Stimulated activated naive CD8-positive, alpha-beta T cell treated with anti-CD3 and anti-CD28 coated beads, Interleukin-15, Interleukin-2, amounts not matched to agents 100 ng/mL and 50 ng/mL, for 24 hours (primary cell): Measurements from ENCODE around the gene TMEM247.
"Not testable (repeated sequence)": the region's sequence is repeated elsewhere in the genome, so short reads cannot be mapped to it uniquely, and the experiment has no call there.

ENCODE experiments used
- H3K27ac Mint-ChIP-seq: one replicate; pipeline ENCODE4 v1.8.0; 2021; ENCODE audit warnings: mild to moderate bottlenecking, mixed read lengths
- H3K27me3 Mint-ChIP-seq: one replicate; pipeline ENCODE4 v1.8.0; 2021; ENCODE audit warnings: mixed read lengths
- H3K36me3 Mint-ChIP-seq: one replicate; pipeline ENCODE4 v1.8.0; 2021; ENCODE audit warnings: low read depth, mixed read lengths
- H3K4me1 Mint-ChIP-seq: one replicate; pipeline ENCODE4 v1.8.0; 2021; ENCODE audit warnings: low read depth, mixed read lengths
- H3K4me3 Mint-ChIP-seq: one replicate; pipeline ENCODE4 v1.8.0; 2021; ENCODE audit warnings: mild to moderate bottlenecking, mixed read lengths
- H3K9me3 Mint-ChIP-seq: one replicate; pipeline ENCODE4 v1.8.0; 2021; ENCODE audit warnings: mixed read lengths

The TMEM247 gene

GRCh38 chr2:46471019-46471583, 8.3 kb upstream of the TMEM247 start:
- no peak overlapping the region for H3K27ac Mint-ChIP-seq
- H3K9me3 Mint-ChIP-seq, result no peaks in the 10 kb centered on the region
- H3K27me3 Mint-ChIP-seq, result no peaks in the 10 kb centered on the region
- no peak overlapping the region for H3K4me3 Mint-ChIP-seq
- H3K36me3 Mint-ChIP-seq, result no peaks in the 10 kb centered on the region
- H3K4me1 Mint-ChIP-seq, result no peaks in the 10 kb centered on the region

- H3K9me3 Mint-ChIP-seq, result peaks cover 4% of the 10 kb centered on the region
- no peaks in the 10 kb centered on the region for H3K27me3 Mint-ChIP-seq
- H3K36me3 Mint-ChIP-seq, result no peaks in the 10 kb centered on the region
- no peak overlapping the region for H3K27ac Mint-ChIP-seq
- H3K4me1 Mint-ChIP-seq, result no peaks in the 10 kb centered on the region
- H3K4me3 Mint-ChIP-seq, result no peak overlapping the region
Observed at GRCh38 chr2:46471697-46472096, 7.7 kb upstream of the TMEM247 start.

GRCh38 chr2:46472165-46472564, 7.2 kb upstream of the TMEM247 start:
- not testable (repeated sequence) for H3K4me1 Mint-ChIP-seq, H3K9me3 Mint-ChIP-seq, H3K4me3 Mint-ChIP-seq, H3K27me3 Mint-ChIP-seq, H3K27ac Mint-ChIP-seq, H3K36me3 Mint-ChIP-seq

GRCh38 chr2:46477462-46477861, 1.9 kb upstream of the TMEM247 start:
- not testable (repeated sequence) for H3K36me3 Mint-ChIP-seq, H3K4me3 Mint-ChIP-seq, H3K27me3 Mint-ChIP-seq, H3K9me3 Mint-ChIP-seq, H3K27ac Mint-ChIP-seq
- peaks cover 21% of the 10 kb centered on the region for H3K4me1 Mint-ChIP-seq

GRCh38 chr2:46477925-46478324, 1.4 kb upstream of the TMEM247 start:
- H3K9me3 Mint-ChIP-seq, result peaks cover 9% of the 10 kb centered on the region
- H3K36me3 Mint-ChIP-seq, result no peaks in the 10 kb centered on the region
- no peak overlapping the region for H3K4me3 Mint-ChIP-seq
- H3K27ac Mint-ChIP-seq, result no peak overlapping the region
- H3K27me3 Mint-ChIP-seq, result no peaks in the 10 kb centered on the region
- H3K4me1 Mint-ChIP-seq, result peaks cover 21% of the 10 kb centered on the region

GRCh38 chr2:46480562-46480961, 1.2 kb downstream of the TMEM247 start:
- Mint-ChIP-seq H3K36me3 (no peaks in the 10 kb centered on the region), H3K27ac (no peak overlapping the region), H3K9me3 (peaks cover 9% of the 10 kb centered on the region), H3K27me3 (no peaks in the 10 kb centered on the region), H3K4me1 (peaks cover 21% of the 10 kb centered on the region), H3K4me3 (no peak overlapping the region)

- Mint-ChIP-seq H3K4me1 (peaks cover 21% of the 10 kb centered on the region), H3K9me3 (peaks cover 7% of the 10 kb centered on the region), H3K36me3 (no peaks in the 10 kb centered on the region), H3K27ac (no peak overlapping the region), H3K27me3 (no peaks in the 10 kb centered on the region), H3K4me3 (no peak overlapping the region)
Observed at GRCh38 chr2:46481198-46482193, 2.1 kb downstream of the TMEM247 start.

- peaks cover 14% of the 10 kb centered on the region for H3K4me1 Mint-ChIP-seq
- H3K36me3 Mint-ChIP-seq, result no peaks in the 10 kb centered on the region
- H3K4me3 Mint-ChIP-seq, result no peak overlapping the region
- no peak overlapping the region for H3K27ac Mint-ChIP-seq
- no peaks in the 10 kb centered on the region for H3K27me3 Mint-ChIP-seq
- peaks cover 4% of the 10 kb centered on the region for H3K9me3 Mint-ChIP-seq
Observed at GRCh38 chr2:46482490-46482889, 3.1 kb downstream of the TMEM247 start.

- H3K4me1 Mint-ChIP-seq, result peaks cover 10% of the 10 kb centered on the region
Observed at GRCh38 chr2:46485002-46485401, 5.6 kb downstream of the TMEM247 start.

GRCh38 chr2:46486436-46486835, 7.1 kb downstream of the TMEM247 start:
- no peak overlapping the region for H3K4me3 Mint-ChIP-seq
- H3K36me3 Mint-ChIP-seq, result no peaks in the 10 kb centered on the region
- no peaks in the 10 kb centered on the region for H3K27me3 Mint-ChIP-seq

More at GRCh38 chr2:46485002-46485401, 5.6 kb downstream of the TMEM247 start:
- no peaks in the 10 kb centered on the region for H3K27me3 Mint-ChIP-seq
- H3K9me3 Mint-ChIP-seq, result no peaks in the 10 kb centered on the region
- H3K4me3 Mint-ChIP-seq, result no peak overlapping the region
- H3K27ac Mint-ChIP-seq, result no peak overlapping the region
- no peaks in the 10 kb centered on the region for H3K36me3 Mint-ChIP-seq

GRCh38 chr2:46487667-46488335, 8.4 kb downstream of the TMEM247 start:
- H3K27ac Mint-ChIP-seq, result no peak overlapping the region
- H3K36me3 Mint-ChIP-seq, result no peaks in the 10 kb centered on the region
- H3K9me3 Mint-ChIP-seq, result no peaks in the 10 kb centered on the region
- peaks cover 9% of the 10 kb centered on the region for H3K4me1 Mint-ChIP-seq
- no peak overlapping the region for H3K4me3 Mint-ChIP-seq
- H3K27me3 Mint-ChIP-seq, result no peaks in the 10 kb centered on the region

More at GRCh38 chr2:46486436-46486835, 7.1 kb downstream of the TMEM247 start:
- H3K4me1 Mint-ChIP-seq, result peaks cover 17% of the 10 kb centered on the region
- H3K9me3 Mint-ChIP-seq, result no peaks in the 10 kb centered on the region
- no peak overlapping the region for H3K27ac Mint-ChIP-seq

GRCh38 chr2:46488389-46488788, 9.0 kb downstream of the TMEM247 start:
- no peak overlapping the region for H3K4me3 Mint-ChIP-seq
- H3K27ac Mint-ChIP-seq, result no peak overlapping the region
- H3K4me1 Mint-ChIP-seq, result peaks cover 10% of the 10 kb centered on the region
- H3K9me3 Mint-ChIP-seq, result no peaks in the 10 kb centered on the region
- no peaks in the 10 kb centered on the region for H3K27me3 Mint-ChIP-seq
- H3K36me3 Mint-ChIP-seq, result no peaks in the 10 kb centered on the region

GRCh38 chr2:46489423-46490174, 10.2 kb downstream of the TMEM247 start:
- Mint-ChIP-seq H3K4me1 (peaks cover 15% of the 10 kb centered on the region), H3K4me3 (no peak overlapping the region), H3K27ac (no peak overlapping the region), H3K9me3 (no peaks in the 10 kb centered on the region), H3K36me3 (no peaks in the 10 kb centered on the region), H3K27me3 (no peaks in the 10 kb centered on the region)

GRCh38 chr2:46490521-46491141, 11.3 kb downstream of the TMEM247 start:
- Mint-ChIP-seq H3K27ac (no peak overlapping the region), H3K4me1 (peaks cover 20% of the 10 kb centered on the region), H3K36me3 (no peaks in the 10 kb centered on the region), H3K27me3 (no peaks in the 10 kb centered on the region), H3K4me3 (no peak overlapping the region), H3K9me3 (no peaks in the 10 kb centered on the region)
